Subcutaneous adipose tissue (tissue), 4 donors: ENCODE data around the gene CDH7. TPM values are rescaled to one million over a fixed set of nuclear protein-coding genes. Genes with fewer than 3 reads are reported as not detected.

Experiments
- CTCF ChIP-seq: fragments of 450-650 bp; IDR thresholded peaks from one replicate; pipeline ENCODE4 v1.5.1; 2016; ENCODE audit warnings: low read depth, mild to moderate bottlenecking, control low read depth, antibody characterized with exemption, moderate library complexity
- total RNA-seq, 4 donors: library from RNA; depleted of rRNA; stranded (reverse); fragments of >200 nt; gene quantifications; one replicate each; pipeline ENCODE4 v1.1.0, GENCODE V29; 2016

Gene CDH7
- total RNA-seq, 4 donors from 2014 or later, result not detected

GRCh38 chr18:65737471-65737955 is 13.3 kb upstream of the CDH7 start:
- no peak for TF ChIP-seq CTCF

GRCh38 chr18:65746936-65747335 is 3.9 kb upstream of the CDH7 start:
- TF ChIP-seq CTCF, result no peak

- no peak for TF ChIP-seq CTCF
Measured at GRCh38 chr18:65748321-65748720, 2.5 kb upstream of the CDH7 start.

DNA sequence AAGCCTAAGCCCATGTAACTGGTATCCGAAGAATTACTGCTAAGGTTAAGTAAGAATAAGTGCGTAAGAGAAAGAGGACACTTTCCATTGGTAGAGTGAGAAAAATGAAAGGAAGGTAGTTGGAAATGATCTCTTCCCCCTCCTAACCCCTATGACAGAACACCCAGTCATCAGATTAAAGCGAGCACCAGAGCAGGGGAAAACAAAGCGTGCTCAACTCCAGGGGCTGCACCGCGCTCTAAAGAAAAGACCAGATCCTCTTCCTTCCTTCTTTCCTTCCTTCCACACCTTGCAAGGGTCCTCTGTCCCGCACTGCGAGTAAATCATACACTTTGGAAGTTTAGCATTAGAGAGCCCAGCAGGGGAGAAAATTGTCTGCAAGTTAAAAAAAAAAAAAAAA is 971 bp upstream of the CDH7 start:
- no peak for TF ChIP-seq CTCF

- no peak for TF ChIP-seq CTCF
Measured at GRCh38 chr18:65751155-65752085, 608 bp downstream of the CDH7 start.

DNA sequence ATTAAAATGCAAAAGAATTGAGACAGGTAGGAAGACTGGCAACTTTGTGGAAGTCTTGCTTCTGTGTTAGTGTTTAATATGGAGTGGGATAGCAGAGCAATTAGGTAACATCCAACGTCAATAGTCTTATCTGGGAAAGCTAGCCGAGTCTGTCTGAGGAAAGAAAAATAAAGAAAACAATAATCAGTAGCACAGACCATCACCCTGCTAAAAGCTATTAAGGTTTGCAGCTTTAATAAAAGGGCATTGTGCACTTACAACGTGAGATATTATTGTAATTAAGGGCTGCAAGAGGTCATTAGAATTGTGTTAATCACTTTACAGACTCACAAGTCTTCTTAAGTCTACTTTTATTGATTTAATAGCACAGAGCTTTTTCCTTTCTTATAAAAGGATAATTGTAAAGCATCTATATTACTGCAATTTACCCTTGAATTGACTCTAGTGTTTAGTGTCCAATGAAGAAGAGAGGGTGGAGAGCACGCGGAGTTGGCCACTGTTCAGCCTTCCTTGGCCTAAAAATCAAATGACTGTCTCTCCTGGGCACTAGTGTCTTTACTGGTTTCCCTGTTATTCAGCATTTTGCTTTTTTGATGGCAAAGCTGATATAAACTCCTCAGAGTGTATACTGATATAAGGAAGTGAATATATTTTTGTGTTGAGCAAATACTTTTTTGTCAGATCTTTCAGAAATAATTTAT is 2.0 kb downstream of the CDH7 start:
- no peak for TF ChIP-seq CTCF

- no peak for TF ChIP-seq CTCF
Measured at GRCh38 chr18:65753520-65753919, 2.7 kb downstream of the CDH7 start.
